Testis (tissue), 2 donors: ENCODE data around the gene SIRT6.
"Not testable (repeated sequence)": the region's sequence is repeated elsewhere in the genome, so short reads cannot be mapped to it uniquely, and the experiment has no call there.

Source experiments
- POLR2A ChIP-seq: fragments of 450-650 bp; IDR thresholded peaks from one replicate; pipeline ENCODE4 v1.6.1; 2017; ENCODE audit warnings: antibody characterized with exemption, mild to moderate bottlenecking, moderate library complexity
- TF ChIP-seq, protein P1 (sequence below), 3 experiments: fragments of 450-650 bp in 2 of 3; fragments of 200-600 bp in 1 of 3; sonication (generic) in 1 of 3; IDR thresholded peaks; one replicate each; pipeline ENCODE4 v1.5.1; 2016 to 2019; ENCODE audit warnings: antibody characterized with exemption in 3 of 3, mild to moderate bottlenecking in 2 of 3, moderate library complexity in 1 of 3

DNA sequence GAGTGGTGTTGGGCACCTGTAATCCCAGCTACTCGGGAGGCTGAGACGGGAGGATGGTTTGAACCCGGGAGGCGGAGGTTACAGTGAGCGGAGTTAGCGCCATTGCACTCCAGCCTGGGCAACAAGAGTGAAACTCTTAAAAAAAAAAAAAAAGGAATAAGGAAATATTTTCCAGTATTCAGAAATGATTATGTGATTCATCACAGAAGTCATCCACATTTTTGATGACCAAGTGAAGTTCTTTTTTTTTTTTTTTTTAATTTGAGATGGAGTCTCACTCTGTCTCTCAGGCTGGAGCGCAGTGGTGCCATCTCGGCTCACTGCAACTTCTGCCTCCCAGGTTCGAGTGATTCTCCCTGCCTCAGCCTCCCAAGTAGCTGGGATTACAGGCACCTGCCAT is 47.0 kb downstream of the SIRT6 start:
- TF ChIP-seq, protein P1, sequence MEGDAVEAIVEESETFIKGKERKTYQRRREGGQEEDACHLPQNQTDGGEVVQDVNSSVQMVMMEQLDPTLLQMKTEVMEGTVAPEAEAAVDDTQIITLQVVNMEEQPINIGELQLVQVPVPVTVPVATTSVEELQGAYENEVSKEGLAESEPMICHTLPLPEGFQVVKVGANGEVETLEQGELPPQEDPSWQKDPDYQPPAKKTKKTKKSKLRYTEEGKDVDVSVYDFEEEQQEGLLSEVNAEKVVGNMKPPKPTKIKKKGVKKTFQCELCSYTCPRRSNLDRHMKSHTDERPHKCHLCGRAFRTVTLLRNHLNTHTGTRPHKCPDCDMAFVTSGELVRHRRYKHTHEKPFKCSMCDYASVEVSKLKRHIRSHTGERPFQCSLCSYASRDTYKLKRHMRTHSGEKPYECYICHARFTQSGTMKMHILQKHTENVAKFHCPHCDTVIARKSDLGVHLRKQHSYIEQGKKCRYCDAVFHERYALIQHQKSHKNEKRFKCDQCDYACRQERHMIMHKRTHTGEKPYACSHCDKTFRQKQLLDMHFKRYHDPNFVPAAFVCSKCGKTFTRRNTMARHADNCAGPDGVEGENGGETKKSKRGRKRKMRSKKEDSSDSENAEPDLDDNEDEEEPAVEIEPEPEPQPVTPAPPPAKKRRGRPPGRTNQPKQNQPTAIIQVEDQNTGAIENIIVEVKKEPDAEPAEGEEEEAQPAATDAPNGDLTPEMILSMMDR (IDR thresholded peaks at IDR 0.05): not testable (repeated sequence)
- not testable (repeated sequence) for TF ChIP-seq POLR2A
